AG09319 (cell line): ENCODE results near the gene CDIP1.
"Not testable (repeated sequence)": the region's sequence is repeated elsewhere in the genome, so short reads cannot be mapped to it uniquely, and the experiment has no call there.

Source experiments
- DNase-seq: peaks from one replicate; pipeline ENCODE4 v3.0.0-alpha.2; 2010; ENCODE audit warnings: low read depth; ENCODE audit errors: extremely low read depth
- TF ChIP-seq, protein P1 (sequence below): IDR thresholded peaks from 2 replicates; pipeline ENCODE4 v1.5.1; 2011; ENCODE audit warnings: low read depth, mild to moderate bottlenecking, inconsistent platforms, low read length, moderate library complexity

CDIP1 gene

DNA sequence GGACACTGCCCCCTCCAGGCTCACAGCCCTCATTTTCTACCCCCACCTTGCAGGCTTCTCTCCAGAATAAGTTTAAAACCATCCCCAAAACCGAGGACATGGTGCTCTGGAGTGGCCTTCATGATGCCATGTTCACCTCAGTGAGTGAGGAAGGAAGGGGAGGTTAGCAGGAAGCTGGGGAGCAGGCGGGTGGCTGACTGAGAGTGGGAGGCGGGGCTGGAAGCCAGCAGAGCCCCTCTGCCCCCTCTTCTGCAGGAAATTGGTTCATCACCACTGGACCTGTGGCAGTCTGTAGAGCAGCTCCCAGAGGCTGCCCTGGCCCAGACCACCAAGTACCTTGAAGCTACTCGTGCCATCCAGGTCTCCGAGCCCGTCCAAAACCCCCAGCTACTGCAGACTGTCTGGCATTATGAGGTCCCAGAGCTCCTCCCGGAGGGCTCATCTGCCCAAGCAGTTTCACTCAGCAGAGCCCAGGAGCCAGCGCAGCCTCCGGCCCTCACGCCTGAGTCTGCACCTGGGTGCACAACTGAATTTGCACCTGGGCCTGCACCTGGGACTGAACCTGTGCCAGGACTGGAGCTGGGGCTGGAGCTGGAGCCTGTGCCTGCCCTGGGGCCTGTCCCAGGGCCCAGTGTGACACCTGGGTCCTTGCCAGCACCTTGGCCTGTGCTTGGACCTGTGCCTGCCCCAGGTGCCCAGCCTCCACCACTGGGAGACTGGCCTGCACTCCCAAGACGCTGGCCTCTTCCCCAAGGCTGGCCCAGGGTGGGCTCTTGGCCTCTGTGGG is 36.5 kb upstream of the CDIP1 start:
- TF ChIP-seq, protein P1, sequence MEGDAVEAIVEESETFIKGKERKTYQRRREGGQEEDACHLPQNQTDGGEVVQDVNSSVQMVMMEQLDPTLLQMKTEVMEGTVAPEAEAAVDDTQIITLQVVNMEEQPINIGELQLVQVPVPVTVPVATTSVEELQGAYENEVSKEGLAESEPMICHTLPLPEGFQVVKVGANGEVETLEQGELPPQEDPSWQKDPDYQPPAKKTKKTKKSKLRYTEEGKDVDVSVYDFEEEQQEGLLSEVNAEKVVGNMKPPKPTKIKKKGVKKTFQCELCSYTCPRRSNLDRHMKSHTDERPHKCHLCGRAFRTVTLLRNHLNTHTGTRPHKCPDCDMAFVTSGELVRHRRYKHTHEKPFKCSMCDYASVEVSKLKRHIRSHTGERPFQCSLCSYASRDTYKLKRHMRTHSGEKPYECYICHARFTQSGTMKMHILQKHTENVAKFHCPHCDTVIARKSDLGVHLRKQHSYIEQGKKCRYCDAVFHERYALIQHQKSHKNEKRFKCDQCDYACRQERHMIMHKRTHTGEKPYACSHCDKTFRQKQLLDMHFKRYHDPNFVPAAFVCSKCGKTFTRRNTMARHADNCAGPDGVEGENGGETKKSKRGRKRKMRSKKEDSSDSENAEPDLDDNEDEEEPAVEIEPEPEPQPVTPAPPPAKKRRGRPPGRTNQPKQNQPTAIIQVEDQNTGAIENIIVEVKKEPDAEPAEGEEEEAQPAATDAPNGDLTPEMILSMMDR, result no peak
- DNase-seq, result no peak

GRCh38 chr16:4573926-4574325 is 35.4 kb upstream of the CDIP1 start:
- not testable (repeated sequence) for DNase-seq

GRCh38 chr16:4572715-4573114 is 34.1 kb upstream of the CDIP1 start:
- TF ChIP-seq, protein P1, result no peak
- no peak for DNase-seq

- no peak for DNase-seq
- TF ChIP-seq, protein P1, result no peak
Observed at GRCh38 chr16:4570688-4571321, 32.2 kb upstream of the CDIP1 start.

DNA sequence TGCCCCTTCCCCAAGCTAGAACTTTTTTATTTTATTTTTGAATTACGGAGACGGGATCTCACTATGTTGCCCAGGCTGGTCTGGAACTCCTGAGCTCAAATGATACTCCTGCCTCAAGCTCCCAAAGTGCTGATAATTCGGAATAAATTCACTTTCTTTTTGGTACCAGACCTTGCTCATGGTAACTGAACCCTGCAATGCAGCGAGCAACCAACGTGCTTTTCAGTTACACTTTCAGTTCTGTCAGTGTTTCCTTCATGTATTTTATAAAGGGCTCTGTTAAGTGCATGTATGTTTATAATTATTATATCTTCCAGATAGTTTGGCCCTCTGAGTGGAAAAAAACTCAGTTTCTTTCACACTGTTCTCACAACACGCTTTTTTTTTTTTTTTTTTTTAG is 31.5 kb upstream of the CDIP1 start:
- DNase-seq, result no peak
- TF ChIP-seq, protein P1, result no peak

GRCh38 chr16:4566144-4566543 is 27.6 kb upstream of the CDIP1 start:
- no peak for DNase-seq
- TF ChIP-seq, protein P1, result no peak

GRCh38 chr16:4564661-4565267 is 26.2 kb upstream of the CDIP1 start:
- no peak for DNase-seq
- TF ChIP-seq, protein P1, result no peak
